ENCODE measurements around the gene MAML2. TPM values are rescaled to one million over a fixed set of nuclear protein-coding genes. Genes with fewer than 3 reads are reported as not detected.

The MAML2 gene
- total RNA-seq, 2 experiments from 2014 or later, result 0.15 to 1.0 TPM

GRCh38 chr11:96367342-96367741 is 24.3 kb upstream of the MAML2 start:
- Histone ChIP-seq H4K20me1 (ENCODE audit: insufficient read depth, low read length) (no peaks in the 10 kb centered on the region), H2AFZ (ENCODE audit: low read length) (no peak overlapping the region), H3K79me2 (ENCODE audit: insufficient read depth, low read depth, low read length) (no peaks in the 10 kb centered on the region), H3K27ac (ENCODE audit: low read depth, low read length, poor library complexity, severe bottlenecking) (no peak overlapping the region), H3K4me3 (ENCODE audit: low read depth, low read length, poor library complexity, severe bottlenecking) (no peak overlapping the region), H3K9me3 (ENCODE audit: low read length) (no peaks in the 10 kb centered on the region; the same call in 1 of the 2 replicates), H3K4me2 (ENCODE audit: low read length) (no peak overlapping the region), H3K9me2 (ENCODE audit: insufficient read depth, low read length) (no peaks in the 10 kb centered on the region), H3K4me1 (ENCODE audit: insufficient read depth, low read length, poor library complexity, severe bottlenecking) (no peaks in the 10 kb centered on the region), H3K36me3 (ENCODE audit: insufficient read depth, low read length) (peaks cover 55% of the 10 kb centered on the region)
- BruUV-seq (replicated peaks), result no TSS peak
- CTCF ChIA-PET (ENCODE audit: unreplicated experiment), result no interaction called here
- POLR2A ChIA-PET, result no interaction called here
- TF ChIP-seq EZH2phosphoT487 (IDR thresholded peaks at IDR 0.05; ENCODE audit: borderline replicate concordance, low read depth, low read length), result no peak
- no peak for TF ChIP-seq CTCF (conservative IDR thresholded peaks at IDR 0.05; ENCODE audit: low read length)
- DNase-seq (ENCODE audit: low spot score), result no peak
- intact Hi-C loops (cut with micrococcal nuclease; ENCODE audit: unreplicated experiment), result no loop called here

GRCh38 chr11:96366024-96366423 is 23.0 kb upstream of the MAML2 start:
- intact Hi-C loops (cut with micrococcal nuclease; ENCODE audit: unreplicated experiment), result no loop called here
- CTCF ChIA-PET (ENCODE audit: unreplicated experiment), result no interaction called here

More at GRCh38 chr11:96366024-96366423, 23.0 kb upstream of the MAML2 start:
- peaks cover 50% of the 10 kb centered on the region for H3K36me3 ChIP-seq (ENCODE audit: insufficient read depth, low read length)
- TF ChIP-seq CTCF (conservative IDR thresholded peaks at IDR 0.05; ENCODE audit: low read length), result no peak
- TF ChIP-seq EZH2phosphoT487 (IDR thresholded peaks at IDR 0.05; ENCODE audit: borderline replicate concordance, low read depth, low read length), result no peak
- no peaks in the 10 kb centered on the region; the same call in 1 of the 2 replicates for H3K9me3 ChIP-seq (ENCODE audit: low read length)
- no peak overlapping the region for H3K4me2 ChIP-seq (ENCODE audit: low read length)
- H3K4me3 ChIP-seq (ENCODE audit: low read depth, low read length, poor library complexity, severe bottlenecking), result no peak overlapping the region
- no peak overlapping the region for H2AFZ ChIP-seq (ENCODE audit: low read length)
- DNase-seq (ENCODE audit: low spot score), result no peak
- H3K4me1 ChIP-seq (ENCODE audit: insufficient read depth, low read length, poor library complexity, severe bottlenecking), result no peaks in the 10 kb centered on the region
- POLR2A ChIA-PET, result no interaction called here
- no peak overlapping the region for H3K27ac ChIP-seq (ENCODE audit: low read depth, low read length, poor library complexity, severe bottlenecking)
- no peaks in the 10 kb centered on the region for H4K20me1 ChIP-seq (ENCODE audit: insufficient read depth, low read length)
- H3K9me2 ChIP-seq (ENCODE audit: insufficient read depth, low read length), result no peaks in the 10 kb centered on the region
- no peaks in the 10 kb centered on the region for H3K79me2 ChIP-seq (ENCODE audit: insufficient read depth, low read depth, low read length)
- no TSS peak for BruUV-seq (replicated peaks)
